HFF-Myc (cell line): ENCODE results near the gene TBKBP1.

ENCODE experiments used
- DNase-seq: peaks from one replicate; pipeline ENCODE4 v3.0.0-alpha.2; 2011; ENCODE audit warnings: low read depth; ENCODE audit errors: extremely low read depth
- H3K4me3 ChIP-seq: replicated peaks from 2 replicates; pipeline ENCODE4 v1.5.1; 2011; ENCODE audit warnings: low read depth, mild to moderate bottlenecking, control low read depth, low read length
- CTCF ChIP-seq: IDR thresholded peaks from 2 replicates; pipeline ENCODE4 v1.5.1; 2012; ENCODE audit warnings: mild to moderate bottlenecking, low read depth, low read length, control low read depth; ENCODE audit errors: missing control alignments

TBKBP1 gene

GRCh38 chr17:47665655-47666054 lies 28.3 kb upstream of the TBKBP1 start:
- H3K4me3 ChIP-seq = no peak overlapping the region
- DNase-seq = no peak
- TF ChIP-seq CTCF = no peak

- no peak for TF ChIP-seq CTCF
- DNase-seq = no peak
- H3K4me3 ChIP-seq = no peak overlapping the region
Observed at GRCh38 chr17:47669081-47669480, 24.9 kb upstream of the TBKBP1 start.

- no peak for TF ChIP-seq CTCF
- no peak overlapping the region for H3K4me3 ChIP-seq
- DNase-seq = no peak
Observed at GRCh38 chr17:47670064-47670463, 23.9 kb upstream of the TBKBP1 start.

- H3K4me3 ChIP-seq = no peak overlapping the region
- TF ChIP-seq CTCF = no peak
- DNase-seq = no peak
Observed at GRCh38 chr17:47674499-47674898, 19.5 kb upstream of the TBKBP1 start.

- TF ChIP-seq CTCF = no peak
- H3K4me3 ChIP-seq = no peak overlapping the region
- no peak for DNase-seq
Observed at GRCh38 chr17:47675380-47676198, 18.4 kb upstream of the TBKBP1 start.

- DNase-seq = no peak
- no peak overlapping the region for H3K4me3 ChIP-seq
- TF ChIP-seq CTCF = no peak
Observed at GRCh38 chr17:47676199-47676472, 17.8 kb upstream of the TBKBP1 start.
